Fibroblast of the aortic adventitia (primary cell): ENCODE measurements around the gene SAG. TPM values are rescaled to one million over a fixed set of nuclear protein-coding genes. Genes with fewer than 3 reads are reported as not detected.

ENCODE experiments used
- DNase-seq: peaks from one replicate; pipeline ENCODE4 v3.0.0-alpha.2; 2010; ENCODE audit warnings: low read depth
- H3K4me3 ChIP-seq: 2 replicates; pipeline ENCODE4 v1.5.1; 2011; ENCODE audit warnings: low read depth, mild to moderate bottlenecking, control low read depth, low read length, moderate library complexity
- total RNA-seq: library from RNA; depleted of rRNA; stranded (reverse); fragments of >200 nt; gene quantifications from 2 replicates; pipeline ENCODE4 v1.2.3, GENCODE V29; 2012; ENCODE audit warnings: low replicate concordance
- TF ChIP-seq, protein P1 (sequence below): IDR thresholded peaks from 2 replicates; pipeline ENCODE4 v1.5.1; 2011; ENCODE audit warnings: mild to moderate bottlenecking, low read length, control low read depth, inconsistent platforms; ENCODE audit not compliant: insufficient read depth

Gene SAG
- not detected in 2 replicates for total RNA-seq

DNA sequence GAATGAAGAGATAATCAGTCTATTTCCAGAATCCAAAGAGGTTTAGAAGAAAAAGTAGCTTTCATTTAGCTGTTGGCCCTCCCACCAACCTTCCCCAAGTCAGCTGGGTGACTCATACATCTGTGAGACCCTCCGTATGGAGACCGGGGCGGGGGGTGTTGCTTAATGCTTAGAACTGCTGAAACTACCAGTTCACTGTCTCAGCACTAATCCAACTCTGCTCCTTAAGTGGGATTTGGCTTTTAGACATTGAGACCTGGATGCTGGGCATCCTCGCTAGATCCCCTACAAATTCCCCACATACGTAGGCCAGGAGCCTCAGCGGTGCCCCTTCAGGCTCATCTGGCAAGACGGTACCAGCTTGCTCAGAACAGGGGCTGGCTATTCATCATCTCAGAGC lies at the start of gene SAG:
Gene SAG, plus strand, starts transcription at position 252 of the 400 bp plus-strand sequence. CDS start 1,374 bp downstream, outside the sequence.
- TF ChIP-seq, protein P1, sequence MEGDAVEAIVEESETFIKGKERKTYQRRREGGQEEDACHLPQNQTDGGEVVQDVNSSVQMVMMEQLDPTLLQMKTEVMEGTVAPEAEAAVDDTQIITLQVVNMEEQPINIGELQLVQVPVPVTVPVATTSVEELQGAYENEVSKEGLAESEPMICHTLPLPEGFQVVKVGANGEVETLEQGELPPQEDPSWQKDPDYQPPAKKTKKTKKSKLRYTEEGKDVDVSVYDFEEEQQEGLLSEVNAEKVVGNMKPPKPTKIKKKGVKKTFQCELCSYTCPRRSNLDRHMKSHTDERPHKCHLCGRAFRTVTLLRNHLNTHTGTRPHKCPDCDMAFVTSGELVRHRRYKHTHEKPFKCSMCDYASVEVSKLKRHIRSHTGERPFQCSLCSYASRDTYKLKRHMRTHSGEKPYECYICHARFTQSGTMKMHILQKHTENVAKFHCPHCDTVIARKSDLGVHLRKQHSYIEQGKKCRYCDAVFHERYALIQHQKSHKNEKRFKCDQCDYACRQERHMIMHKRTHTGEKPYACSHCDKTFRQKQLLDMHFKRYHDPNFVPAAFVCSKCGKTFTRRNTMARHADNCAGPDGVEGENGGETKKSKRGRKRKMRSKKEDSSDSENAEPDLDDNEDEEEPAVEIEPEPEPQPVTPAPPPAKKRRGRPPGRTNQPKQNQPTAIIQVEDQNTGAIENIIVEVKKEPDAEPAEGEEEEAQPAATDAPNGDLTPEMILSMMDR = no peak
- DNase-seq = no peak
- no peak within 1 kb of the TSS for H3K4me3 ChIP-seq

DNA sequence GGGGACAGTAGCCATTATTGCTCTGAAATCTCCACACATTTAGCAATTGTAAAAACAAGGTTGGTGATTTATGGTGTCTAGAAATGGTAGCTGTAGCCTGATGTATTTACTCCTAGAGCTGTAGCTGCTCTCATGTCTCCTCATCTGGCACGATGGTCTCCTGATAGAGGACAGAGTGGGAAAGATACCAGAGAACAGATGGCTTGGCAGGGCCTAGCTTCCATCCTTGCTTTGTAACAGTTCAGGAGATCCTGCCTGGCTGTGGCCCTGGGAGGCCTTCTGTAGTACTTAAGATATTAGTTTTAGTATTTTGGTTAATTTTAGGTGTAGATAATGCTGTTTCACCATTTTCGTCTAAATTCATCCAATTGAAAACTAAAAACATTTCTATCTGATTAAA lies 49.4 kb upstream of the SAG start:
- H3K4me3 ChIP-seq = no peak overlapping the region
- DNase-seq = no peak
- TF ChIP-seq, protein P1 = no peak

DNA sequence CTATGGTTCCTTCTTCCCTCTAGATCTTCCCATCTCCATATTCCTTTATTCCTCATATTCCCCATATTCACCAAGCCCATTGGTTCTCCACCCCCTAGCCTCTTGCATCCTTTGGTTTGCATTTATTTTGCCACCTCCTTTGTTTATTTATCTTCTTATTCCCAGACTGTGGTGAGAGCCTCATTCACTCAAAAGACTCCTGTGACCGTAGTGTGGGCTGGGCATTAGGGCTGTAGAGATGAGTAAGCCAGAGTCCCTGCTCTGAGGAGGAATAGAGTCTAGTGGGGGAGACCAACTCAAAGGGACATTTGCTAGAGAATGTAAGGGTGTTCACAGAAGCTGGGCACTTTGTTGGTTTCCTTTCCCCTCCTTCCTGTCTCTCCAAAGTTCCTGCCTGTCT lies 47.9 kb upstream of the SAG start:
- TF ChIP-seq, protein P1 = no peak
- no peak for DNase-seq
- H3K4me3 ChIP-seq = no peak overlapping the region

DNA sequence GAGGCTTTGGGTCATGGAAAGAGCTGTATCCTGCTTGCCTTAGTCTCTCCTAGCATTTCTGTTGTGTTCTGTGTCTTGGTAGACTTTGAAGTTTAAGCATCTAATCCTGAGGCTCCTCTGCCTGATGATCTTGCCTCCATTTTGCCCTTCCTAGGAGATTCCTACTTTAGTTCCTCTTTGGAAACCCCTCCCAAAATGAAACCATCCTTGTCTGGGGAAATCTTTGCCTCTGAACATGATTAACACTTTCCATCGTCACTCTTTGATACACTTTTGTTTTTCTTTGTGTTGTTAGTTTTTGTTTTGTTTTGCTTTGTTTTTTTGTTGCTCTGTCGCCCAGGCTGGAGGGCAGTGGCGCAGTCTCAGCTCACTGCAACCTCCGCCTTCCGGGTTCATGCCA lies 47.0 kb upstream of the SAG start:
- TF ChIP-seq, protein P1 = no peak

DNA sequence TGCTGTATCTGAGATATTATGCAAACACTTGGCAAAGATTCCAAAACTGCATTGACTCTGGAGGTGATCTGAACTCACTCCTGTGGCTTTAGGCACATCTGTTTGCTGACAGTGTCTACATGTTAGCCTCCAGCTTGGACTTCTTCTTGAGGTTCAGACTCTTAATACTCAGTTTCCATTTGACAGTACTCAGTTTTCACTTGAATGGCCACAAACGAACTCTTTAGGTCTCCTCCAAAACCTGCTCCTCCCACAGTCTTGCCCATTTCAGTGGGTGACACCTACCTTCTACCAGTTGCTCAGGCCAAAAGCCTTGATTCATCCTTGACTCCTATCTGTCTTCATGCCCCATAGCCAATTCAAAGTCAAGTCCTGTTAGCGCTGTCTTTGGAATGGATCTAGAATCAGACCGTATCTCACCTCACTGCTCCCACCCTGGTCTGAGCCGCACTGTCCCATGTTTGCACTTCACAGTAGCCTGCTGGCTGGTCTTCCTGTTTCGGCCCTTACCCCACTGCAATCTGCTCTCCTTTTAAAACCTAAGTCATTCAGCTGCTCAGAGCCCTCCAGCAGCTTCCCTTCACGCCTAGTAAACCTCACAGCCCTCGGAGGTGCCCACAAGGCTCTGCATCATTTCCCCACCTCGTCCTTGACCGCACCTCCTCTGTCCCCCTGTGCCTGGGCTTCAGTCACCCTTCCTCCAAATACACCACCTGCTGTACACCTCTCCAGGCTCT lies 45.6 kb upstream of the SAG start:
- no peak overlapping the region for H3K4me3 ChIP-seq
- DNase-seq = no peak
- TF ChIP-seq, protein P1 = no peak

More for the DNA sequence above, 47.0 kb upstream of the SAG start:
- DNase-seq = no peak
- H3K4me3 ChIP-seq = no peak overlapping the region

DNA sequence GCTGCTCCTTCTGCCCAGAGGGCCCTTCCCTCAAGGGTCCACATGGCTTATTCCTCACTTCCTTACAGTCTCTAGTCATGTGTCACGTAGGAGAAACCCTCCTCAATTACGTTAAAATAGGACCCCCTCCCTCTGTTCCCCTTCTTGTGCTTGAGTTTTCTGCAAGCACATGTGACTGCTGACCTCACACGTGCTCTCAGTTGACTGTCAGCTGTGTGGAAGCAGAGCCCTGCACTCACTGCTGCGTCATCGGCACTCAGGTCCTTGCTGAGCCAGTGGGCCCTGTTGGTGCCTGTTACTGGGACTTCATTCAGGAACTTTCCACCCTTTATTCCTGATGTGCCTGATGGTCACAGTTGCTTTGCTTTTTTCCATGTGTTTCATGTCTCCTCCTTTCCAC lies 45.1 kb upstream of the SAG start:
- TF ChIP-seq, protein P1 = no peak
- no peak overlapping the region for H3K4me3 ChIP-seq
- no peak for DNase-seq
